Astrocyte (in vitro differentiated cells and primary cell): Measurements from ENCODE around the gene DOCK1.

Source experiments
- CTCF ChIP-seq: IDR thresholded peaks from 2 replicates; pipeline ENCODE4 v1.5.1; 2011; ENCODE audit warnings: low read depth, mild to moderate bottlenecking, inconsistent platforms, low read length, moderate library complexity; ENCODE audit not compliant: insufficient read depth
- EZH2 ChIP-seq: IDR thresholded peaks from 2 replicates; pipeline ENCODE4 v1.6.1; 2012; ENCODE audit warnings: mild to moderate bottlenecking, low read length, inconsistent platforms; ENCODE audit not compliant: insufficient read depth

- TF ChIP-seq CTCF: no peak
- TF ChIP-seq EZH2: no peak
Observed at GRCh38 chr10:126929391-126929790, 24.2 kb downstream of the DOCK1 start.
